Endothelial cell (in vitro differentiated cells): ENCODE data around the gene ZSCAN29. TPM values are rescaled to one million over a fixed set of nuclear protein-coding genes. Genes with fewer than 3 reads are reported as not detected.

Source experiments
- DNase-seq: peaks from one replicate; pipeline ENCODE4 v3.0.0; 2021; ENCODE audit warnings: low spot score
- H3K27ac Mint-ChIP-seq: one replicate; pipeline ENCODE4 v1.8.0; 2021; ENCODE audit warnings: mixed read lengths, inconsistent platforms; ENCODE audit not compliant: unreplicated experiment
- H3K27me3 Mint-ChIP-seq: one replicate; pipeline ENCODE4 v1.8.0; 2021; ENCODE audit warnings: mild to moderate bottlenecking, moderate library complexity, mixed read lengths, inconsistent platforms; ENCODE audit not compliant: unreplicated experiment
- H3K36me3 Mint-ChIP-seq: one replicate; pipeline ENCODE4 v1.8.0; 2021; ENCODE audit warnings: mild to moderate bottlenecking, low read depth, mixed read lengths, inconsistent platforms; ENCODE audit not compliant: unreplicated experiment
- H3K4me1 Mint-ChIP-seq: one replicate; pipeline ENCODE4 v1.8.0; 2021; ENCODE audit warnings: mild to moderate bottlenecking, mixed read lengths, inconsistent platforms; ENCODE audit not compliant: unreplicated experiment
- H3K4me3 Mint-ChIP-seq: one replicate; pipeline ENCODE4 v1.8.0; 2021; ENCODE audit warnings: mild to moderate bottlenecking, mixed read lengths, inconsistent platforms; ENCODE audit not compliant: unreplicated experiment
- H3K9me3 Mint-ChIP-seq: one replicate; pipeline ENCODE4 v1.8.0; 2021; ENCODE audit warnings: mixed read lengths, inconsistent platforms; ENCODE audit not compliant: unreplicated experiment
- total RNA-seq: library from RNA; stranded (reverse); fragmentation: NEBNext Ultra II Directional; extraction: Animal tissue kit (Norgen Biotek cat#: 25700); gene quantifications from one replicate; pipeline ENCODE4 v1.2.1, GENCODE V29; 2021; ENCODE audit not compliant: unreplicated experiment
- TF ChIP-seq, protein P1 (sequence below): fragments of 200-600 bp; sonication (generic); IDR thresholded peaks from one replicate; pipeline ENCODE4 v1.5.0; 2021; ENCODE audit warnings: antibody characterized with exemption; ENCODE audit not compliant: unreplicated experiment

ZSCAN29 gene
- total RNA-seq, 1 donor from 2014 or later: 45.5 TPM

DNA sequence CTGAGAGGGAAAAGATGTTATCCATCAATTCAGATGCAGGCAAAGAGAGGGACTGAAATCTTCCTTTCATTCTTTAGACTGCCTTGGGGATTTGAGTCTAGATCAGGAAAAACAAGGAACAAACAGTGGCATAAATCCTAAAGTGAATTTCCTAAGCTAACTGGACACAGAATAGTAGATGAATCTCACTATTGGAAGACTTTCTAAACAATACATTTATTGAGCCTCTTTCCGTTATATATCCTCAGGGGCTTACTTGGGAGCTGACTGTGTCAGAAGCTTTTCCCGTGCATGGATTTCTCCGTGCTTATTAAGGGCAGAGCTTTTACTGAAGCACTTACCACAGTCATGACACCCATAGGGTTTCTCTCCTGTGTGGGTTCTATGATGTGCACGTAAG is 10.0 kb downstream of the ZSCAN29 start:
- peak overlapping the region; percentile 79 for H3K4me3 Mint-ChIP-seq
- TF ChIP-seq, protein P1, sequence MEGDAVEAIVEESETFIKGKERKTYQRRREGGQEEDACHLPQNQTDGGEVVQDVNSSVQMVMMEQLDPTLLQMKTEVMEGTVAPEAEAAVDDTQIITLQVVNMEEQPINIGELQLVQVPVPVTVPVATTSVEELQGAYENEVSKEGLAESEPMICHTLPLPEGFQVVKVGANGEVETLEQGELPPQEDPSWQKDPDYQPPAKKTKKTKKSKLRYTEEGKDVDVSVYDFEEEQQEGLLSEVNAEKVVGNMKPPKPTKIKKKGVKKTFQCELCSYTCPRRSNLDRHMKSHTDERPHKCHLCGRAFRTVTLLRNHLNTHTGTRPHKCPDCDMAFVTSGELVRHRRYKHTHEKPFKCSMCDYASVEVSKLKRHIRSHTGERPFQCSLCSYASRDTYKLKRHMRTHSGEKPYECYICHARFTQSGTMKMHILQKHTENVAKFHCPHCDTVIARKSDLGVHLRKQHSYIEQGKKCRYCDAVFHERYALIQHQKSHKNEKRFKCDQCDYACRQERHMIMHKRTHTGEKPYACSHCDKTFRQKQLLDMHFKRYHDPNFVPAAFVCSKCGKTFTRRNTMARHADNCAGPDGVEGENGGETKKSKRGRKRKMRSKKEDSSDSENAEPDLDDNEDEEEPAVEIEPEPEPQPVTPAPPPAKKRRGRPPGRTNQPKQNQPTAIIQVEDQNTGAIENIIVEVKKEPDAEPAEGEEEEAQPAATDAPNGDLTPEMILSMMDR: no peak
- no peak overlapping the region for H3K27ac Mint-ChIP-seq
- peaks cover 63% of the 10 kb centered on the region for H3K36me3 Mint-ChIP-seq
- no peaks in the 10 kb centered on the region for H3K27me3 Mint-ChIP-seq
- no peak for DNase-seq
- H3K4me1 Mint-ChIP-seq: peaks cover 12% of the 10 kb centered on the region
- H3K9me3 Mint-ChIP-seq: peaks cover 10% of the 10 kb centered on the region

GRCh38 chr15:43352693-43353382 is 18.0 kb downstream of the ZSCAN29 start:
- H3K9me3 Mint-ChIP-seq: no peaks in the 10 kb centered on the region
- H3K4me1 Mint-ChIP-seq: peaks cover 3% of the 10 kb centered on the region
- H3K36me3 Mint-ChIP-seq: peaks cover 7% of the 10 kb centered on the region
- DNase-seq: no peak
- no peak overlapping the region for H3K27ac Mint-ChIP-seq
- no peaks in the 10 kb centered on the region for H3K27me3 Mint-ChIP-seq
- H3K4me3 Mint-ChIP-seq: no peak overlapping the region
- TF ChIP-seq, protein P1: no peak

- H3K27ac Mint-ChIP-seq: no peak overlapping the region
- peaks cover 4% of the 10 kb centered on the region for H3K36me3 Mint-ChIP-seq
- no peaks in the 10 kb centered on the region for H3K9me3 Mint-ChIP-seq
- H3K4me1 Mint-ChIP-seq: peaks cover 9% of the 10 kb centered on the region
- no peak for DNase-seq
- no peak overlapping the region for H3K4me3 Mint-ChIP-seq
- TF ChIP-seq, protein P1: no peak
- H3K27me3 Mint-ChIP-seq: no peaks in the 10 kb centered on the region
Measured at GRCh38 chr15:43347114-43347513, 23.7 kb downstream of the ZSCAN29 start.

DNA sequence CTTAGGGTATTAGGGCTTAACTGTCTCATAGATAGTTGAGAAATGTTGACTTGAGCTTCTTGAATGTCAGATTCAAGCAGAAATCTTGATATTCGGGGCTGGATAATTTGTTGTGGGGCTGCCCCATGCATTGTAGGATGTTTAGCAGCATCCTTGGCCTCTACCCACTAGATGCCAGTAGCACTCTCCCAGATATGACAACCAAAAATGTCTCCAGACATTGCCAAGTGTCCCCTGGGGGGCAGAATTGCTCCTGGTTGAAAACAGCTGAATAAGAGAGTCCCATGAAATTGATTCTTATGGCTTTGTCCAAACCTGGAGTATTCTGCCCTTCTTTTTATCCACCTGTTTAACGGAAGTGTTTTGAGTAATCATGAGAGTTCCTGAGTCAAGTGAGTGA is 24.5 kb downstream of the ZSCAN29 start:
- no peak for DNase-seq
- H3K36me3 Mint-ChIP-seq: peaks cover 4% of the 10 kb centered on the region
- H3K27me3 Mint-ChIP-seq: no peaks in the 10 kb centered on the region
- H3K4me3 Mint-ChIP-seq: no peak overlapping the region
- no peak overlapping the region for H3K27ac Mint-ChIP-seq
- TF ChIP-seq, protein P1: no peak
- H3K9me3 Mint-ChIP-seq: no peaks in the 10 kb centered on the region
- peaks cover 12% of the 10 kb centered on the region for H3K4me1 Mint-ChIP-seq

- Mint-ChIP-seq H3K4me3 (peak overlapping the region; percentile 92), H3K9me3 (no peaks in the 10 kb centered on the region), H3K27ac (peak overlapping the region; percentile 84), H3K27me3 (peaks cover 3% of the 10 kb centered on the region), H3K36me3 (peaks cover 10% of the 10 kb centered on the region), H3K4me1 (peaks cover 32% of the 10 kb centered on the region)
- DNase-seq: no peak
- TF ChIP-seq, protein P1: no peak
Measured at GRCh38 chr15:43330780-43331087, 40.1 kb downstream of the ZSCAN29 start.
